AG08395 (cell line): ENCODE data around the gene GOLGA3.
"Not testable (repeated sequence)": the region's sequence is repeated elsewhere in the genome, so short reads cannot be mapped to it uniquely, and the experiment has no call there.

Source experiments
- DNase-seq: peaks from one replicate; pipeline ENCODE4 v3.0.0; 2012; ENCODE audit warnings: mixed read lengths, low spot score

GOLGA3 gene

DNA sequence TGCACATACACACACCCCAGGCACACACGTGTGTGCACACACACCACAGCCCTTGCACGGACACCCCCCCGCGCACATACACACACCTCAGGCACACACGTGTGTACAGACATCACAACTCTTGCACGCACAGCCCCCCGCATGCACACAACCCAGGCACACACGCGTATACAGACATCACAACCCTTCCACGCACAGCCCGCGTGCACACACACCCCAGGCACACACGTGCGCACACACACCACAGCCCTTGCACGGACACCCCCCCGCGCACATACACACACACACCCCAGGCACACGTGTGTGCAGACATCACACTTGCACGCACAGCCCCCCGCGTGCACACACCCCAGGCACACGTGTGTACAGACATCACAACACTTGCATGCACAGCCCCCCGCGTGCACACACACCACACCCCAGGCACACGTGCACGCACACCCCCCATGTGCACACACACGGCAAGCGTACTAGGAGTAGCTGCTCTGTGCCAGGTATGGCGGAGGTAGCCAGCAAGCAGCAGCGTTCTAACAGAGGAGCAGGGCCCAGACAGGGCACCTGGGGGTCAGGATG is 48.8 kb downstream of the GOLGA3 start:
- DNase-seq, result no peak

DNA sequence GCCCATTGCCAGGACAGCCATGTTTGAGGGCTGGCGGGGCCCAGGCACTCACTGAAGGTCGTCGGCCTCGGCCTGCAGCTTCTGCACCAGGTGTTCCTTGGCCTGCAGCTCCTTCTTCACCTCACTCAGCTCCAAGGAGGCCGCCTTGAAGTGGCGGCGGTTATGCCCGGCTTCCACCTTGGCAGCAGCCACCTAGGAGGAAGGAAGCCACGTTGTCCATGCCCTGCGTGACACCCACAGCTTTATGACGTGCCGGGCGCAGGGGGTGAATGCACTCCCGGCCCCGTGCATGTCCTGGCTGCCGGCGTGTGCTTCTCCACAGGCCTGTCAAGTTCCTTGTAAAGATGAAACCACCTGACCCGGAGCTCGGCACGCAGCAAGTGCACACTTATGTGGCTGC is 51.1 kb downstream of the GOLGA3 start:
- DNase-seq, result no peak

- no peak for DNase-seq
Measured at GRCh38 chr12:132776816-132777568, 51.7 kb downstream of the GOLGA3 start.

DNA sequence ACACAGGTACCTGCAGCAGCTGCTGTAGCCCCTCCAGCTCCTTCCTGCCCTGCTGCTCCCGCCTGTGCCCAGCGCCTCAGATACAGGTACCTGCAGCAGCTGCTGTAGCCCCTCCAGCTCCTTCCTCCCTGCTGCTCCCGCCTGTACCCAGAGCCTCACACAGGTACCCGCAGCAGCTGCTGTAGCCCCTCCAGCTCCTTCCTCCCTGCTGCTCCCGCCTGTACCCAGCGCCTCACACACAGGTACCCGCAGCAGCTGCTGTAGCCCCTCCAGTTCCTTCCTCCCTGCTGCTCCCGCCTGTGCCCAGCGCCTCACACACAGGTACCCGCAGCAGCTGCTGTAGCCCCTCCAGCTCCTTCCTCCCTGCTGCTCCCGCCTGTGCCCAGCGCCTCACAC is 52.4 kb downstream of the GOLGA3 start:
- not testable (repeated sequence) for DNase-seq

DNA sequence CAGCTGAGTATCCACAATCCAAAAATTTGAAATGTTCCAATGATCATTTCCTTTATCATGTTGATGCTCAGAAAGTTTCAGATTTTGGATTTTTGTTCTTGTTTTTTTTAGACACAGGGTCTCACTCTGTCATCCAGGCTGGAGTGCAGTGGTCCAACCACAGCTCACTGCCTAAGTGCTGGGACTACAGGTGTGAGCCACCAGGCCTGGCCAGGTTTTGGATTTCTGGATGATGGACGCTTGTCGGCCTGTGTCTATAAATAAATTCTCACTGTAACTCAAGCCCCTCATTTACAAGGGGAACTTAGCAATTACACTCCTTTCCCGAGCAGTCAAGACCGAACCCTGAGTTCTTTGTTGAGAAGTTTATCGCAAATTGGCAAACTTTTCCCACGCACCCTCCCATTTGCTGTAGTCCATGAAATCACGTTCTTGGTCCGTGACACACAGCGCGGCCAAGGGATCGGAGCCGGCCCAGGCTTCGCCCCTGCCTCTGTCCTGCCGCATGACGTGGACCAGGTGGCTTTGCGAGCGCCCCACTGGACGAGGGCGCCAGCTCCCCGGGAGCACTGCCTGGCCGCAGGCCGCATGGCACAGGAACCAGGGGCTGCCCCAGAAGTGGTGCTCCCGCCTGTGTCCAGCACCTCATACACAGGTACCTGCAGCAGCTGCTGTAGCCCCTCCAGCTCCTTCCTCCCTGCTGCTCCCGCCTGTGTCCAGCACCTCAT is 53.0 kb downstream of the GOLGA3 start:
- no peak for DNase-seq

DNA sequence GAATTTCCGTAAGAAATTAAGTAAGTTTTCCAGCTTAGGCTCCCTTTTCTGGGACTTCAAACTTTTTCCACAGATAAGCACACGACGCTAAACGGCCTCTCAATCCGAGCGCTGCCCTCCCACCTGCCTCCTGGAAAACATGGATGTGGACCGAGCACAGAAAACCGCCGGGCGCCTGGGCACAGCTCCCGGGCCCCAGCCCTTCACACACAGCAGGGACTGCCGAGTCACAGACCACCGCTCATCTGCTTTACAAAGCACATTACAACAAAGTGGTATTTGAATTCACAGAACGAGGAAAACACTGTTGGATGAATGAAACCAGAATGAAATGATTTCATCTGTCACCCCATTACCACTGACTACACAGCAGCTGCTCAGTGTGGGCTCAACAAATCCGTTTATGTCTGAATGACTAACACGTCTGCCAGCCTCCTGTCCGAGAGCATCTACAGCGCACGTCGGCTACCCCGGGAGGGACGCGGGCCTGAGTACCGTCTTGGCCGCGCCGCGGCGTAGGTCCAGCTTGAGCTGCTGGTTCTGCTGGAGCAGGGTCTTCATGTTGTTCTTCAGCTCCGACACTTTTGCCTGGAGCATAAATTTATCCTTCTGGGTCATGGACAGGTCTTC is 53.9 kb downstream of the GOLGA3 start:
- no peak for DNase-seq

DNA sequence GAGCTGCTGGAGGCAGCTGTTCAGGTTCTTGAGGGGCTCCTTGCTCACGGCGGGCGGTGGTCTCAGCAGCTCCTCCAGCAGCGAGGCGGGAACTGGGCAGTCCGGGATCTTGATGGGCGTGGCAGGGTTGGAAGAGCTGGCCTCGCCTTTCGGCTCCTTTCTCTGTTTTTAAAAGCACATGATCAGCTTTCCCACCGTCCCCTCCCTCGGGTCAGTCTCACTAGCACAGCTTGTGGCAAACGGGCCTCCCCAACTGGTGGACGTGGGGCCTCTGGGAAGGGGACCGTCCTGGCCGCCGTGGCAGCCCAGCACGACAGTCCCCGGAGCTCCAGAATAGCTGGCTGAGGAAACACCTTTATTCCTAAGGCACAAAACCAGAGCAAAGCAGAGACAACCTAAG is 54.5 kb downstream of the GOLGA3 start:
- DNase-seq, result no peak

DNA sequence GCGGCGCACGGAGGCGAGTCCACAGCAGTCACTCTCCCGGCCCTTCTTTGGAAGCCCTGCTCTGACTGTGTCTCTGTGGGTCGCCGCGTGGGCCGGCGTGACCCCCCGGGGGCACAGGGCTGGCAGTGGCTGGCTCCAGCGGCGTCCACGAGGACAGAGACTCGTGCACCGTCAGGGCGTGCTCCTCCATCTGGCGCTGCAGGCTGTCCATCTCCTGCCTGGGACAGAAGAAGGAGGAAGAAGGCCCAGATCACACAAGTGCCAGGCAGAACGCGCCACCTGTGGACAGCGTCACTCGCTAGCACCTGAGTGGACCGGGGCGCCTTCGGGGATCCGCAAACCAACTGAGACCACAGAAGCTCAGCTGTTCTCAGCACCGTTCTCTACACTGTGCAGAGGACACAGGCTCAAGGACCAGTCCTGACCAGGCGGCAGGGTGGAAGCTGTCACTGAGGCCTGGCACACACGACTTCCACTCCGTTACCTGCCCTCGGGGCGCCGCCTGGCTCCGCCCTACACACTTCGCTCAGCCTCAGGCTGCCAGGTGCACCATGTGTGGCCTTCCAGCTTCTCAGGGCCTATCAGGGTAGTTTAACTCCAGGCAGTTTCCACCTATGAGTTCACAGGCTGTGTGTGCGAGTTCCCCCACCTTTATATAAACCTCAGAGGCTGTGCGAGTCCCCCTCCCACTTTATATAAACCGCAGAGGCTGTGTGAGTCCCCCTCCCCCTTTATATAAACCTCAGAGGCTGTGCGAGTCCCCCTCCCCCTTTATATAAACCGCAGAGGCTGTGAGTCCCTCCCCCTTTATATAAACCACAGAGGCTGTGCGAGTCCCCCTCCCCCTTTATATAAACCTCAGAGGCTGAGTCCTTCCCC is 55.4 kb downstream of the GOLGA3 start:
- no peak for DNase-seq

- no peak for DNase-seq
Measured at GRCh38 chr12:132772606-132773005, 56.1 kb downstream of the GOLGA3 start.

DNA sequence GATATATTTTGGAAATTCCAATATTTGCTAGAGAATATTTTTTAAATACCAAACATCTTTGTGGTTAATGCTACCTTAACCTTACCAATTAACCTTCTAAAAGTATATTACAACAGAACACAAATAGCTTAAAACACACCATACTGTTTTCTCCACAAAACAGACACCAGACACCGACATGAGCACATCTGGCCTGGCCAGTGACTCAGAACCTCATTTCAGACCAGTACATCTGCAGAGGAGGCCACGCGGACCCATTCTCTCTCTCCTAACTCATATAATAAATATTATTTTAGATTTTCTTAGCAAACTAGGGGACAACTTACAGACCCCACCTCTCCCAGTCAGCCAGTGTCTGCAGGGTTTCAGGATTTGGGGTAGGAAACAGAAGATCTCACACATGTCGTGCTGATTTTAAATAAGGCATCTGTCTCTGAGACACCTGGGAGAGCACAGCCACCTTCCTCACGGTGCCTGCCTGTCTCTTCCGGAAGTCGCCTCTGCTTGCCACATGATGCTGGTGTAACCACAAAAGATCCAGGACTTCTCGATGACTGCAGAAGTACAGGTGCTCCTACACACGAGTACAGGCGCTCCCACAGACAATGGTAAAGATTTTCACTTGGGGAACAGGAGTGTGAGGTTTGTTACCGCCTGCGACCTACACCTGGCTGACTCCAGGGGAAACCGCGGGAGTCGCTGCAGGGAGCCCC is 57.4 kb downstream of the GOLGA3 start:
- no peak for DNase-seq

DNA sequence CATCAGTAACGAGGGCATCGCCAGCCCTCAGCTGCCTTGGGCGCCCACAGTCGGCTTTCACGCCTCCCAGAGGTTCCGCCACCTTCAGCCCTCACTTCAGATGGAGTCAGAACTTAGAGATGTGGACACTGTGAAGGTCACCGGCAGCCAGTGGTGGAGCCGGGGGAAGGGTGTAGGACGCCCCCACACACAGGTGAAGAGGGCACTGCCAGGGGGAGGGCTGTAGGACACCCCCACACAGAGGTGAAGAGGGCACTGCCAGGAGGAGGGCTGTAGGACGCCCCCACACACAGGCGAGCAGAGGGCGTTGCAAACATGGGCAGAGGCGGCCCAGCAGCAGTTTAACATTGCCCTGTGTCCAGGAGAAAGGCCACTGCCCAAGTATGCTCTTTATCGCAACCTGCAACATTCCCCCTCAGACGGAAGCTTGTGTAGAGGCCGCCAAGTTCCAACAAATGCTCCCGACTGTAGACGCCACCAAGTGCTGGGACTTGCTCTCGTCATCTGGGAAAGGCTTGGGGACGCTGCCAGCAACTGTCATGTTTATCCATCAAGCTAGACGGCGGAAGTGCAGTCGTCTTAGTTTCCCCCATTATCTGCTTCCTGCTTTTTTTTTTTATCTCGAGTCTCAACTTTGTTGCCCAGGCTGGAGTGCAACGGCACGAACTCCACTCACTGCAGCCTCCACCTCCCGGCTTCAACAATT is 62.1 kb downstream of the GOLGA3 start:
- DNase-seq, result no peak

GRCh38 chr12:132765361-132765760 is 63.3 kb downstream of the GOLGA3 start:
- DNase-seq, result no peak

- no peak for DNase-seq
Measured at GRCh38 chr12:132764231-132764630, 64.4 kb downstream of the GOLGA3 start.

DNA sequence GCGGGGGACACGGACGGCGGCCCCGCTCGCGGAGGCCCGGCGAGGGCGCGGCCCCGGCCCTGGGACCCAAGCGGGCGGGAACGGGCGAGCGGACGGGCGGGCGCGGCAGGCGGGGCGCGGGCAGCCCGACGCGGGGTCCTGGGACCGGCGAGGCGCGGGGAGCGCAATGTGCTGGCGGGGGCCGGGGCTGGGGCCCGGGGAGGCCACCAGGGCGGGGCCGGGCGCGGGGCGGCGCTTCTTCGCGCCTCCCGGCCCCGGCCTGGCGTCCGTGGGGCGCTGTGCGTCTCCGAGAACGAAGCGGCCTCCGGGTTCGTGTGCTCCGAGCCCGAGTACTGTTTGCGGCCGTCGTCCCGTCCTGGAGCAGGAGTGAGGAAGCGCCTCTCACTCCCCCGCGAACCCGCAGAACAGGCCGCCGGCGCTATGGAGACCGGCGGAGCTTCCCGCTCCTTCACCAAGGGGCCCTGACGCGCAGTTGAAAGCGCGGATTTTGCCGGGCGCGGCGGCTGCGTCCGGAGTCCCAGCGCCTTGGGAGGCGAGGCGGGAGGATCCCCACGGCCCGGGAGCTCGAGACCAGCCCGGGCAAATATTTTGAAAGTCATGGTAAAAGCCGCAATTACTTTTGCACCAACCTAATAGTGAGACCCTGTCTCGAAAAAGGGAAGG is 66.6 kb downstream of the GOLGA3 start:
- DNase-seq, result peak; percentile 95

GRCh38 chr12:132761032-132761920 is 67.4 kb downstream of the GOLGA3 start, which contains the start of gene ANKLE2:
Gene ANKLE2 (minus strand): TSS chr12:132761832. CDS start chr12:132761798, 34 bp downstream.
- peak; percentile 74 for DNase-seq

- DNase-seq, result no peak
Measured at GRCh38 chr12:132759359-132759758, 69.3 kb downstream of the GOLGA3 start.

DNA sequence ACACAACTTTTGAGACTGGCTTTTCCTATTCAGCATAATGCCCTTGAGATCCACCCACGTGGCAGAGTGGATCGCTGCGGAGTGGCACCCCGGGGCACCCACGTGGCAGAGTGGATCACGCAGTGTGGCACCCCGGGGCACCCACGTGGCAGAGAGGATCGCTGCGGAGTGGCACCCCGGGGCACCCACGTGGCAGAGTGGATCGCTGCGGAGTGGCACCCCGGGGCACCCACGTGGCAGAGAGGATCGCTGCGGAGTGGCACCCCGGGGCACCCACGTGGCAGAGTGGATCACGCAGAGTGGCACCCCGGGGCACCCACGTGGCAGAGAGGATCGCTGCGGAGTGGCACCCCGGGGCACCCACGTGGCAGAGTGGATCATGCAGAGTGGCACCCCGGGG is 69.8 kb downstream of the GOLGA3 start:
- not testable (repeated sequence) for DNase-seq

GRCh38 chr12:132754160-132754932 is 74.3 kb downstream of the GOLGA3 start:
- no peak for DNase-seq
